NCI-H1105 (cell line): ENCODE results near the gene BAZ2B.

Experiments
- DNase-seq: peaks from one replicate; lab custom pipeline; 2025; lab: John Stamatoyannopoulos, UW

The BAZ2B gene

GRCh38 chr2:159317392-159318088, 298.8 kb downstream of the BAZ2B start:
- DNase-seq, result no peak

- DNase-seq, result no peak
Measured at GRCh38 chr2:159307942-159308341, 308.4 kb downstream of the BAZ2B start.

GRCh38 chr2:159300586-159300985, 315.8 kb downstream of the BAZ2B start:
- no peak for DNase-seq

GRCh38 chr2:159298967-159299366, 317.4 kb downstream of the BAZ2B start:
- no peak for DNase-seq

- DNase-seq, result no peak
Measured at GRCh38 chr2:159297042-159297707, 319.2 kb downstream of the BAZ2B start.

- DNase-seq, result no peak
Measured at GRCh38 chr2:159292157-159292556, 324.2 kb downstream of the BAZ2B start.

GRCh38 chr2:159290289-159290907, 325.9 kb downstream of the BAZ2B start:
- peak; percentile 50 for DNase-seq

- no peak for DNase-seq
Measured at GRCh38 chr2:159287733-159288132, 328.6 kb downstream of the BAZ2B start.

- DNase-seq, result peak; percentile 98
Measured at GRCh38 chr2:159286709-159287441, 329.5 kb downstream of the BAZ2B start.

GRCh38 chr2:159285929-159286708, 330.2 kb downstream of the BAZ2B start, which contains the start of gene WDSUB1:
WDSUB1 (minus strand) TSS chr2:159286703; CDS start chr2:159283069, 3,634 bp downstream.
- peak; percentile 43 for DNase-seq

- no peak for DNase-seq
Measured at GRCh38 chr2:159285433-159285832, 330.9 kb downstream of the BAZ2B start.

- DNase-seq, result no peak
Measured at GRCh38 chr2:159283529-159283928, 332.8 kb downstream of the BAZ2B start.

- DNase-seq, result no peak
Measured at GRCh38 chr2:159281002-159281401, 335.3 kb downstream of the BAZ2B start.

- no peak for DNase-seq
Measured at GRCh38 chr2:159279700-159280099, 336.6 kb downstream of the BAZ2B start.

GRCh38 chr2:159275111-159275510, 341.2 kb downstream of the BAZ2B start:
- no peak for DNase-seq

- DNase-seq, result no peak
Measured at GRCh38 chr2:159272156-159272555, 344.2 kb downstream of the BAZ2B start.

GRCh38 chr2:159270744-159271379, 345.5 kb downstream of the BAZ2B start:
- DNase-seq, result no peak
